Coronary artery (tissue), 2 donors: ENCODE measurements around the gene ATRNL1.

Experiments used
- DNase-seq: peaks from one replicate; pipeline ENCODE4 v3.0.0-alpha.2; 2017; ENCODE audit warnings: low spot score
- H3K27ac ChIP-seq, 2 donors: fragments of 200-600 bp; sonication (generic); one replicate each; pipeline ENCODE4 v1.5.1; 2016 to 2019
- H3K4me3 ChIP-seq: fragments of 200-600 bp; sonication (generic); 2 replicates; pipeline ENCODE4 v1.5.1; 2016; ENCODE audit warnings: mild to moderate bottlenecking, moderate library complexity
- CTCF ChIP-seq: fragments of 200-600 bp; sonication (generic); IDR thresholded peaks from one replicate; pipeline ENCODE4 v1.5.1; 2019; ENCODE audit warnings: antibody characterized with exemption

The ATRNL1 gene

GRCh38 chr10:115653473-115653872 is 560.3 kb downstream of the ATRNL1 start:
- DNase-seq: no peak
- no peak overlapping the region for H3K27ac ChIP-seq
- no peak for TF ChIP-seq CTCF
- no peak overlapping the region for H3K4me3 ChIP-seq

GRCh38 chr10:115654961-115655360 is 561.8 kb downstream of the ATRNL1 start:
- DNase-seq: no peak
- TF ChIP-seq CTCF: no peak
- no peak overlapping the region for H3K4me3 ChIP-seq
- H3K27ac ChIP-seq: no peak overlapping the region

GRCh38 chr10:115657161-115657860 is 564.1 kb downstream of the ATRNL1 start:
- no peak for DNase-seq
- TF ChIP-seq CTCF: no peak

GRCh38 chr10:115659616-115660015 is 566.5 kb downstream of the ATRNL1 start:
- H3K4me3 ChIP-seq: no peak overlapping the region
- no peak overlapping the region for H3K27ac ChIP-seq
- DNase-seq: no peak
- no peak for TF ChIP-seq CTCF

More at GRCh38 chr10:115657161-115657860, 564.1 kb downstream of the ATRNL1 start:
- Histone ChIP-seq H3K4me3 (no peak overlapping the region), H3K27ac (no peak overlapping the region)

- Histone ChIP-seq H3K27ac (no peak overlapping the region), H3K4me3 (no peak overlapping the region)
- no peak for TF ChIP-seq CTCF
- no peak for DNase-seq
Observed at GRCh38 chr10:115660391-115660790, 567.2 kb downstream of the ATRNL1 start.

GRCh38 chr10:115662422-115662821 is 569.3 kb downstream of the ATRNL1 start:
- DNase-seq: no peak
- no peak for TF ChIP-seq CTCF
- no peak overlapping the region for H3K4me3 ChIP-seq
- no peak overlapping the region for H3K27ac ChIP-seq

GRCh38 chr10:115665549-115665948 is 572.4 kb downstream of the ATRNL1 start:
- Histone ChIP-seq H3K4me3 (no peak overlapping the region), H3K27ac (no peak overlapping the region)
- TF ChIP-seq CTCF: no peak
- DNase-seq: no peak
